ENCODE measurements around the gene GXYLT1. TPM values are rescaled to one million over a fixed set of nuclear protein-coding genes. Genes with fewer than 3 reads are reported as not detected.

Gene GXYLT1
- total RNA-seq, 1 experiment from 2014 or later: 28.1 TPM

GRCh38 chr12:42104784-42105183 is 39.9 kb downstream of the GXYLT1 start:
- intact Hi-C loops (cut with micrococcal nuclease; ENCODE audit: unreplicated experiment): no loop called here
- DNase-seq: no peak
- ChIA-PET POLR2A (no interaction called here), CTCF (no interaction called here)
- H3K27me3 Mint-ChIP-seq (ENCODE audit: insufficient read depth, unreplicated experiment): no peaks in the 10 kb centered on the region
- H3K9me3 Mint-ChIP-seq (ENCODE audit: unreplicated experiment): no peaks in the 10 kb centered on the region
- TF ChIP-seq, protein P1, sequence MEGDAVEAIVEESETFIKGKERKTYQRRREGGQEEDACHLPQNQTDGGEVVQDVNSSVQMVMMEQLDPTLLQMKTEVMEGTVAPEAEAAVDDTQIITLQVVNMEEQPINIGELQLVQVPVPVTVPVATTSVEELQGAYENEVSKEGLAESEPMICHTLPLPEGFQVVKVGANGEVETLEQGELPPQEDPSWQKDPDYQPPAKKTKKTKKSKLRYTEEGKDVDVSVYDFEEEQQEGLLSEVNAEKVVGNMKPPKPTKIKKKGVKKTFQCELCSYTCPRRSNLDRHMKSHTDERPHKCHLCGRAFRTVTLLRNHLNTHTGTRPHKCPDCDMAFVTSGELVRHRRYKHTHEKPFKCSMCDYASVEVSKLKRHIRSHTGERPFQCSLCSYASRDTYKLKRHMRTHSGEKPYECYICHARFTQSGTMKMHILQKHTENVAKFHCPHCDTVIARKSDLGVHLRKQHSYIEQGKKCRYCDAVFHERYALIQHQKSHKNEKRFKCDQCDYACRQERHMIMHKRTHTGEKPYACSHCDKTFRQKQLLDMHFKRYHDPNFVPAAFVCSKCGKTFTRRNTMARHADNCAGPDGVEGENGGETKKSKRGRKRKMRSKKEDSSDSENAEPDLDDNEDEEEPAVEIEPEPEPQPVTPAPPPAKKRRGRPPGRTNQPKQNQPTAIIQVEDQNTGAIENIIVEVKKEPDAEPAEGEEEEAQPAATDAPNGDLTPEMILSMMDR (IDR thresholded peaks at IDR 0.05; ENCODE audit: insufficient read depth in 1 of 2, low read depth in 1 of 2, low read length in 1 of 2, severe bottlenecking in 1 of 2, unreplicated experiment in 1 of 2): no peak
- no peak overlapping the region for H3K4me3 ChIP-seq (ENCODE audit: low read depth, low read length)
- H3K36me3 ChIP-seq (ENCODE audit: control insufficient read depth, insufficient read depth, low read length): no peaks in the 10 kb centered on the region
- H3K9me3 ChIP-seq: no peaks in the 10 kb centered on the region
- H3K4me3 Mint-ChIP-seq (ENCODE audit: unreplicated experiment): no peak overlapping the region
- no peaks in the 10 kb centered on the region for H3K4me1 ChIP-seq
- no peaks in the 10 kb centered on the region for H3K27me3 ChIP-seq (replicated peaks; ENCODE audit: control insufficient read depth, insufficient read depth, low read length)
- no peaks in the 10 kb centered on the region for H3K4me1 Mint-ChIP-seq (ENCODE audit: low read depth, unreplicated experiment)
- H3K27ac Mint-ChIP-seq (ENCODE audit: unreplicated experiment): no peak overlapping the region
- H3K36me3 Mint-ChIP-seq (ENCODE audit: insufficient read depth, unreplicated experiment): peaks cover 12% of the 10 kb centered on the region
- no TSS peak for BruUV-seq (replicated peaks)

- H3K27me3 Mint-ChIP-seq (ENCODE audit: insufficient read depth, unreplicated experiment): no peaks in the 10 kb centered on the region
- Histone ChIP-seq H3K27me3 (replicated peaks; ENCODE audit: control insufficient read depth, insufficient read depth, low read length) (no peaks in the 10 kb centered on the region), H3K4me1 (no peaks in the 10 kb centered on the region), H3K36me3 (ENCODE audit: control insufficient read depth, insufficient read depth, low read length) (no peaks in the 10 kb centered on the region), H3K4me3 (ENCODE audit: low read depth, low read length) (no peak overlapping the region), H3K9me3 (no peaks in the 10 kb centered on the region)
- TF ChIP-seq, protein P1 (IDR thresholded peaks at IDR 0.05; ENCODE audit: insufficient read depth in 1 of 2, low read depth in 1 of 2, low read length in 1 of 2, severe bottlenecking in 1 of 2, unreplicated experiment in 1 of 2): no peak
- H3K27ac Mint-ChIP-seq (ENCODE audit: unreplicated experiment): no peak overlapping the region
- ChIA-PET POLR2A (no interaction called here), CTCF (no interaction called here)
- peaks cover 9% of the 10 kb centered on the region for H3K36me3 Mint-ChIP-seq (ENCODE audit: insufficient read depth, unreplicated experiment)
- H3K4me3 Mint-ChIP-seq (ENCODE audit: unreplicated experiment): no peak overlapping the region
- intact Hi-C loops (cut with micrococcal nuclease; ENCODE audit: unreplicated experiment): no loop called here
- H3K9me3 Mint-ChIP-seq (ENCODE audit: unreplicated experiment): no peaks in the 10 kb centered on the region
- no peak for DNase-seq
- BruUV-seq (replicated peaks): no TSS peak
- no peaks in the 10 kb centered on the region for H3K4me1 Mint-ChIP-seq (ENCODE audit: low read depth, unreplicated experiment)
These were observed 40.6 kb downstream of the GXYLT1 start for GRCh38 chr12:42104087-42104486.

GRCh38 chr12:42103155-42103554 is 41.5 kb downstream of the GXYLT1 start:
- Histone ChIP-seq H3K36me3 (ENCODE audit: control insufficient read depth, insufficient read depth, low read length) (no peaks in the 10 kb centered on the region), H3K27me3 (replicated peaks; ENCODE audit: control insufficient read depth, insufficient read depth, low read length) (no peaks in the 10 kb centered on the region), H3K9me3 (no peaks in the 10 kb centered on the region), H3K4me1 (no peaks in the 10 kb centered on the region), H3K4me3 (ENCODE audit: low read depth, low read length) (no peak overlapping the region)
- DNase-seq: no peak
- H3K27me3 Mint-ChIP-seq (ENCODE audit: insufficient read depth, unreplicated experiment): no peaks in the 10 kb centered on the region
- no TSS peak for BruUV-seq (replicated peaks)
- POLR2A ChIA-PET: no interaction called here
- intact Hi-C loops (cut with micrococcal nuclease; ENCODE audit: unreplicated experiment): no loop called here
- H3K36me3 Mint-ChIP-seq (ENCODE audit: insufficient read depth, unreplicated experiment): peaks cover 9% of the 10 kb centered on the region
- no peak overlapping the region for H3K4me3 Mint-ChIP-seq (ENCODE audit: unreplicated experiment)
- CTCF ChIA-PET: no interaction called here
- no peaks in the 10 kb centered on the region for H3K9me3 Mint-ChIP-seq (ENCODE audit: unreplicated experiment)
- TF ChIP-seq, protein P1 (IDR thresholded peaks at IDR 0.05; ENCODE audit: insufficient read depth in 1 of 2, low read depth in 1 of 2, low read length in 1 of 2, severe bottlenecking in 1 of 2, unreplicated experiment in 1 of 2): no peak
- H3K4me1 Mint-ChIP-seq (ENCODE audit: low read depth, unreplicated experiment): no peaks in the 10 kb centered on the region
- H3K27ac Mint-ChIP-seq (ENCODE audit: unreplicated experiment): no peak overlapping the region

Measured in Caco-2 (cell line).